ENCODE data around the gene NR4A1. TPM values are rescaled to one million over a fixed set of nuclear protein-coding genes. Genes with fewer than 3 reads are reported as not detected.

Gene NR4A1
- total RNA-seq, 1 experiment from 2014 or later = 25.8 TPM

DNA sequence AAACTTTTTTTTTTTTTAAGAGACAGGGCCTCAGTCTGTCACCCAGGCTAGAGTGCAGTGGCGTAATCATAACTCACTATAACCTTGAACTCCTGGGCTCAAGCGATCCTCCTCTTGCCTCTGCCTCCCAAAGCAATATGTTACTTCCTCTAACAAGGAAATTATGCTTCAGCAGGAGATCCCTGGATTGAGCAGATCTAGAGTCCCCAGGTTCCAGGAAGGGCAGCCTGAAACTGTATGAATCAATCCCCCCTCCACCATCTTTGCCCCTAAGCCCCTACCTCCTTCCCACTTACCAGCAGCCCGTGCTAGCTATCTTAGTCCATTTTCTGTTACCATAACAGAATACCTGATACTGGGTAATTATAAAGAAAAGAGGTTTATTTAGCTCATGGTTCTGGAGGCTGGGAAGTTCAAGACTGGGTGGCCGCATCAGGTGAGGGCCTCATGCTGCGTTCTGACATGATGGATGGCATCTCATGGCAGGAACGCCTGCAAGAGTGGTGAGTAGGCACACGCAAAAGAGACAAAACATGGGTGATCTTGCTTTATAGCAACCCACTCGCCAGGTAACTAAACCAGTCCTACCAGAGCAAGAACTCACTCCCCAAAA lies 39.5 kb upstream of the NR4A1 start:
- no peak overlapping the region for H3K27ac ChIP-seq (ENCODE audit: insufficient read length, low read depth, low read length)
- no peaks in the 10 kb centered on the region for H3K79me1 ChIP-seq (ENCODE audit: insufficient read depth, low read depth, low read length, poor library complexity, severe bottlenecking)
- no peak overlapping the region for H3K18ac ChIP-seq (ENCODE audit: insufficient read length, low read depth, low read length)
- peaks cover 5% of the 10 kb centered on the region; the same call in 1 of the 2 replicates for H3K4me1 ChIP-seq (ENCODE audit: insufficient read depth, low read length)
- H4K20me1 ChIP-seq (ENCODE audit: control insufficient read depth, insufficient read depth, insufficient read length) = no peaks in the 10 kb centered on the region
- H3K27me3 ChIP-seq (ENCODE audit: insufficient read depth, low read length) = peaks cover 7% of the 10 kb centered on the region; the same call in 1 of the 2 replicates
- no peak overlapping the region for H2BK15ac ChIP-seq (ENCODE audit: low read depth, low read length)
- Mint-ChIP-seq H3K9me3 (no peaks in the 10 kb centered on the region; a peak in 1 of 5 replicates), H3K27ac (no peak overlapping the region), H3K4me1 (peaks cover 26 to 45% of the 10 kb centered on the region in 2 experiments), H3K4me3 (no peak overlapping the region), H3K27me3 (ENCODE audit: low read depth) (peaks cover 79% of the 10 kb centered on the region), H3K36me3 (ENCODE audit: insufficient read depth in 1 of 3, low read depth in 3 of 3) (peaks cover 0 to 14% (median 14%) of the 10 kb centered on the region in 3 experiments; a peak in 4 of 7 replicates)
- H4K91ac ChIP-seq (ENCODE audit: insufficient read length, low read depth, low read length) = no peak overlapping the region
- DNase-seq = no peak
- no peak overlapping the region for H2BK5ac ChIP-seq (ENCODE audit: insufficient read length, low read length)
- no peak overlapping the region for H2BK12ac ChIP-seq (ENCODE audit: insufficient read length, low read depth, low read length)
- WGBS (ENCODE audit: extremely low coverage, insufficient read length, low lambda C conversion rate) = no CpG with 5 or more reads among the region's 8 CpGs
- no peak overlapping the region for H3K9ac ChIP-seq (ENCODE audit: extremely low read depth, insufficient read length, low read length)
- H2AK5ac ChIP-seq (ENCODE audit: insufficient read length, low read length) = no peak overlapping the region
- no peaks in the 10 kb centered on the region for H3K79me2 ChIP-seq (ENCODE audit: insufficient read depth, low read length)
- H3K14ac ChIP-seq (ENCODE audit: insufficient read depth, low read length) = no peak overlapping the region
- H4K5ac ChIP-seq (ENCODE audit: insufficient read length, low read depth, low read length) = no peak overlapping the region
- H3K23ac ChIP-seq (ENCODE audit: insufficient read length, low read depth, low read length) = no peak overlapping the region
- no peak overlapping the region for H3K56ac ChIP-seq (ENCODE audit: insufficient read length, low read depth, low read length)
- H3T11ph ChIP-seq (ENCODE audit: low read length) = no peak overlapping the region
- H3K4ac ChIP-seq (ENCODE audit: low read depth, low read length) = no peak overlapping the region
- H3K9me3 ChIP-seq (ENCODE audit: control insufficient read depth, low read depth, low read length) = no peaks in the 10 kb centered on the region
- no peak overlapping the region for H2BK20ac ChIP-seq (ENCODE audit: low read depth, low read length, poor library complexity, severe bottlenecking)
- TF ChIP-seq, protein P1, sequence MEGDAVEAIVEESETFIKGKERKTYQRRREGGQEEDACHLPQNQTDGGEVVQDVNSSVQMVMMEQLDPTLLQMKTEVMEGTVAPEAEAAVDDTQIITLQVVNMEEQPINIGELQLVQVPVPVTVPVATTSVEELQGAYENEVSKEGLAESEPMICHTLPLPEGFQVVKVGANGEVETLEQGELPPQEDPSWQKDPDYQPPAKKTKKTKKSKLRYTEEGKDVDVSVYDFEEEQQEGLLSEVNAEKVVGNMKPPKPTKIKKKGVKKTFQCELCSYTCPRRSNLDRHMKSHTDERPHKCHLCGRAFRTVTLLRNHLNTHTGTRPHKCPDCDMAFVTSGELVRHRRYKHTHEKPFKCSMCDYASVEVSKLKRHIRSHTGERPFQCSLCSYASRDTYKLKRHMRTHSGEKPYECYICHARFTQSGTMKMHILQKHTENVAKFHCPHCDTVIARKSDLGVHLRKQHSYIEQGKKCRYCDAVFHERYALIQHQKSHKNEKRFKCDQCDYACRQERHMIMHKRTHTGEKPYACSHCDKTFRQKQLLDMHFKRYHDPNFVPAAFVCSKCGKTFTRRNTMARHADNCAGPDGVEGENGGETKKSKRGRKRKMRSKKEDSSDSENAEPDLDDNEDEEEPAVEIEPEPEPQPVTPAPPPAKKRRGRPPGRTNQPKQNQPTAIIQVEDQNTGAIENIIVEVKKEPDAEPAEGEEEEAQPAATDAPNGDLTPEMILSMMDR (conservative IDR thresholded peaks at IDR 0.05) = no peak
- H2AFZ ChIP-seq (ENCODE audit: low read length) = no peak overlapping the region
- peaks cover 4% of the 10 kb centered on the region for H3K23me2 ChIP-seq (ENCODE audit: insufficient read length, low read depth, low read length, poor library complexity, severe bottlenecking)
- H3K4me2 ChIP-seq (ENCODE audit: insufficient read depth, insufficient read length, low read length) = no peak overlapping the region
- no peak overlapping the region for H2BK120ac ChIP-seq (ENCODE audit: low read depth, low read length, poor library complexity, severe bottlenecking)
- H4K8ac ChIP-seq (replicated peaks; ENCODE audit: insufficient read length, low read depth, low read length) = no peak overlapping the region

Data from H9 (cell line).